HepG2 (cell line): Measurements from ENCODE around the gene SIN3A. TPM values are rescaled to one million over a fixed set of nuclear protein-coding genes. Genes with fewer than 3 reads are reported as not detected.
A peak's percentile ranks its signal among the peaks of the same experiment; 100 is the strongest.

Experiments
- HBP1 ChIP-seq: IDR thresholded peaks from 2 replicates; pipeline ENCODE4 v1.6.1; 2016; ENCODE audit warnings: low read depth, control low read depth
- HNF1A ChIP-seq, 2 experiments: sonication (generic) in 1 of 2; formaldehyde crosslinking in 1 of 2; IDR thresholded peaks; 2 replicates each; pipeline versions ENCODE4 v1.4.0 to v1.6.1; 2016 to 2020; ENCODE audit warnings: borderline replicate concordance in 1 of 2, low read depth in 1 of 2, mild to moderate bottlenecking in 1 of 2, missing genetic modification reagents in 1 of 2
- ZXDC ChIP-seq: sonication (generic); formaldehyde crosslinking; IDR thresholded peaks from 2 replicates; pipeline ENCODE4 v1.5.0; 2020; ENCODE audit warnings: mild to moderate bottlenecking, missing genetic modification reagents
- polyA plus RNA-seq, 8 experiments: library from polyadenylated mRNA; depleted of rRNA in 3 of 8; stranded (reverse) in 7 of 8; unstranded in 1 of 8; fragments of >200 nt; fragmentation: Illumina TruSeq in 4 of 8; extraction: Trizol in 4 of 8; gene quantifications; 2 replicates each; pipeline versions ENCODE4 v1.2.1 to v1.2.3, GENCODE V29; 2011 to 2016; ENCODE audit warnings: low read depth in 4 of 8, missing spikeins in 1 of 8, mixed read lengths in 1 of 8; ENCODE audit not compliant: insufficient read depth in 1 of 8
- total RNA-seq, 5 experiments: library from RNA; depleted of rRNA; stranded (reverse); fragments of >200 nt; fragmentation: Illumina TruSeq; extraction: Trizol; gene quantifications; 2 replicates each; pipeline ENCODE4 v1.2.3, GENCODE V29; 2016; ENCODE audit warnings: low read depth in 1 of 5

The SIN3A gene
- total and polyA plus RNA-seq, 2 of the 13 experiments (the other 11 are each of a cell fraction or from before 2014, with no cell fraction given) = 16.1 to 28.1 TPM

- TF ChIP-seq ZXDC (CRISPR knock-in tag) (0 out of 2 replicates have a peak, but pooled peaks have one; percentile 22), HBP1 (CRISPR knock-in tag) (0 out of 2 replicates have a peak, but pooled peaks have one; percentile 33), HNF1A (IDR thresholded peaks at IDR 0.05; ENCODE audit: low read depth) (peak; percentile 44; the same call in 1 of the 2 replicates), HNF1A (CRISPR knock-in tag; IDR thresholded peaks at IDR 0.05; ENCODE audit: borderline replicate concordance) (no peak)
Measured at GRCh38 chr15:75368689-75369239, 82.7 kb downstream of the SIN3A start (continued).
